A673 (cell line): ENCODE data around the gene IKZF3. TPM values are rescaled to one million over a fixed set of nuclear protein-coding genes. Genes with fewer than 3 reads are reported as not detected.

Source experiments
- BruUV-seq: library from RNA; stranded (reverse); fragments of 400-500 nt; replicated peaks from 2 replicates; lab custom pipeline; 2021; lab: Mats Ljungman, UMichigan
- CTCF ChIA-PET: fragments of 300-600 bp; sonication (Branson Sonifier 250); formaldehyde crosslinking; loops from one replicate; lab custom pipeline; 2022; ENCODE audit warnings: antibody characterized with exemption; lab: Charles Lee
- POLR2A ChIA-PET: fragments of 300-600 bp; sonication (Branson Sonifier 250); formaldehyde crosslinking; loops from one replicate; lab custom pipeline; 2022; ENCODE audit warnings: antibody characterized with exemption; ENCODE audit not compliant: low non-redundant PET; lab: Charles Lee
- DNase-seq: peaks from one replicate; pipeline ENCODE4 v3.0.0-alpha.2; 2015; ENCODE audit warnings: low spot score
- H3K27ac ChIP-seq: fragments of 200-600 bp; sonication (generic); 2 replicates; pipeline ENCODE4 v1.5.1; 2016; ENCODE audit warnings: mixed run types, low read depth, mild to moderate bottlenecking, mixed read lengths, antibody characterized with exemption, low read length; ENCODE audit not compliant: poor library complexity, severe bottlenecking
- H3K27me3 ChIP-seq: fragments of 200-600 bp; sonication (generic); replicated peaks from 2 replicates; pipeline ENCODE4 v1.6.1; 2017; ENCODE audit warnings: mixed run types, low read depth, mild to moderate bottlenecking, mixed read lengths, antibody characterized with exemption, low read length; ENCODE audit not compliant: insufficient read depth, poor library complexity
- H3K36me3 ChIP-seq: fragments of 200-600 bp; sonication (generic); 2 replicates; pipeline ENCODE4 v1.6.1; 2016; ENCODE audit warnings: mixed run types, mild to moderate bottlenecking, mixed read lengths, antibody characterized with exemption, low read length; ENCODE audit not compliant: insufficient read depth, poor library complexity, severe bottlenecking
- H3K4me1 ChIP-seq: fragments of 200-600 bp; sonication (generic); 2 replicates; pipeline ENCODE4 v1.6.1; 2017; ENCODE audit warnings: mixed run types, mild to moderate bottlenecking, mixed read lengths, antibody characterized with exemption, low read length; ENCODE audit not compliant: insufficient read depth, poor library complexity, severe bottlenecking
- H3K4me3 ChIP-seq: fragments of 200-600 bp; sonication (generic); 2 replicates; pipeline ENCODE4 v1.5.1; 2016; ENCODE audit warnings: low read depth, mixed run types, mild to moderate bottlenecking, mixed read lengths, low read length; ENCODE audit not compliant: poor library complexity, severe bottlenecking
- H3K9me3 ChIP-seq: fragments of 200-600 bp; sonication (generic); 2 replicates; pipeline ENCODE4 v1.6.1; 2016; ENCODE audit warnings: mixed run types, low read depth, mild to moderate bottlenecking, mixed read lengths, antibody characterized with exemption, low read length; ENCODE audit not compliant: poor library complexity, severe bottlenecking
- CTCF ChIP-seq: fragments of 300-800, 200-600 bp; sonication (generic); conservative IDR thresholded peaks from 2 replicates; pipeline ENCODE4 v1.5.1; 2017; ENCODE audit warnings: low read depth, mild to moderate bottlenecking, antibody characterized with exemption, low read length, moderate library complexity, mixed read lengths
- EZH2 ChIP-seq: fragments of 200-600 bp; sonication (generic); IDR thresholded peaks from 2 replicates; pipeline ENCODE4 v1.6.1; 2017; ENCODE audit warnings: borderline replicate concordance, low read depth, mild to moderate bottlenecking, mixed read lengths, antibody characterized with exemption, low read length; ENCODE audit not compliant: poor library complexity, severe bottlenecking
- intact Hi-C: fragments of 100-400 bp; cut with micrococcal nuclease; formaldehyde crosslinking; loops from one replicate; pipeline ENCODE4 v1.10.0; 2022; ENCODE audit not compliant: unreplicated experiment
- total RNA-seq: library from RNA; stranded (reverse); gene quantifications from 2 replicates; pipeline ENCODE4 v1.2.3, GENCODE V29; 2021

IKZF3 gene
- total RNA-seq, 1 experiment from 2014 or later, result not detected

GRCh38 chr17:39738983-39739884 lies 124.9 kb downstream of the IKZF3 start:
- BruUV-seq, result no TSS peak
- Histone ChIP-seq H3K9me3 (no peaks in the 10 kb centered on the region), H3K4me1 (no peaks in the 10 kb centered on the region), H3K36me3 (no peaks in the 10 kb centered on the region), H3K27me3 (no peaks in the 10 kb centered on the region), H3K27ac (no peak overlapping the region), H3K4me3 (peak overlapping the region; percentile 37)
- intact Hi-C loops, result no loop called here
- CTCF ChIA-PET, result no interaction called here
- DNase-seq, result peak; percentile 39
- no peak for TF ChIP-seq EZH2
- TF ChIP-seq CTCF, result no peak
- POLR2A ChIA-PET, result no interaction called here

GRCh38 chr17:39738568-39738901 lies 125.6 kb downstream of the IKZF3 start:
- no TSS peak for BruUV-seq
- Histone ChIP-seq H3K27ac (no peak overlapping the region), H3K36me3 (no peaks in the 10 kb centered on the region), H3K9me3 (no peaks in the 10 kb centered on the region), H3K4me3 (peak overlapping the region; percentile 37), H3K27me3 (no peaks in the 10 kb centered on the region), H3K4me1 (no peaks in the 10 kb centered on the region)
- intact Hi-C loops, result no loop called here
- TF ChIP-seq CTCF (no peak), EZH2 (no peak)
- no peak for DNase-seq
- ChIA-PET POLR2A (no interaction called here), CTCF (no interaction called here)

- H3K36me3 ChIP-seq, result no peaks in the 10 kb centered on the region
- DNase-seq, result no peak
- CTCF ChIA-PET, result no interaction called here
- no TSS peak for BruUV-seq
- peak within 1 kb of the TSS; percentile 37 for H3K4me3 ChIP-seq
- no peaks in the 10 kb centered on the region for H3K4me1 ChIP-seq
- H3K27me3 ChIP-seq, result no peaks in the 10 kb centered on the region
- no peak within 1 kb of the TSS for H3K27ac ChIP-seq
- intact Hi-C loops, result no loop called here
- POLR2A ChIA-PET, result no interaction called here
- no peaks in the 10 kb centered on the region for H3K9me3 ChIP-seq
- TF ChIP-seq CTCF (no peak), EZH2 (no peak)
Measured at GRCh38 chr17:39737760-39738567, 126.1 kb downstream of the IKZF3 start, which contains the start of gene GRB7. Gene GRB7 (plus strand): TSS chr17:39737938. CDS start chr17:39742302, 4,364 bp downstream.
